HEK293T (cell line): ENCODE data around the gene CPED1.

ENCODE experiments used
- ELF4 ChIP-seq: fragments of 450-650 bp; IDR thresholded peaks from 2 replicates; pipeline ENCODE4 v1.6.1; 2017; ENCODE audit warnings: antibody characterized with exemption
- FOXA1 ChIP-seq: fragments of 450-650 bp; IDR thresholded peaks from 2 replicates; pipeline ENCODE4 v1.6.1; 2016; ENCODE audit warnings: mild to moderate bottlenecking
- HDGF ChIP-seq: fragments of 450-650 bp; IDR thresholded peaks from 2 replicates; pipeline ENCODE4 v1.6.1; 2017; ENCODE audit warnings: antibody characterized with exemption, borderline replicate concordance

DNA sequence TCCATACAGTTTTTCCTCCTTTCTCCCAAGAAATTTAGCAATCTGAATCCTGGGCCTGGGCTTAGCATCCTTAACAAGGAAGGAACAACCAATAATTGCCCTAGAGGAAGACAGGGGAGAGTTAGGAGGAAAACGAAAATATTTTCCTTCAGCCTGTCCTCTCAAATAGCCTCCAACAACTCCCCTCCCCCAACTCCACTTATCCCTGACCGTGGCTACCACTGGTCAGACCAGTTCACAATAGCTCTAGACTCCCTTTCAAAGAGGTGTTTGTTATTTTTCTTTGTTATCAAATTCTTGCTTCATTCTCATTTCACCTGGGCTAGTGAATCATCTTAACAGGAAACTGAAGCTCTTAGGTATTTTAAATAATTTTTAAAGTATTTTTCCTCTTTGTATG is 114.1 kb downstream of the CPED1 start:
- TF ChIP-seq FOXA1: no peak
- no peak for TF ChIP-seq ELF4
- no peak for TF ChIP-seq HDGF
